ENCODE data around the gene FCHSD2.
"Not testable (repeated sequence)": the region's sequence is repeated elsewhere in the genome, so short reads cannot be mapped to it uniquely, and the experiment has no call there.

Gene FCHSD2

GRCh38 chr11:72813740-72814285 lies 328.3 kb downstream of the FCHSD2 start:
- peaks cover 16% of the 10 kb centered on the region for H3K27me3 Mint-ChIP-seq (ENCODE audit: low read depth, poor library complexity)
- H3K27ac Mint-ChIP-seq, result peak overlapping the region; percentile 58
- no peaks in the 10 kb centered on the region for H3K9me3 Mint-ChIP-seq
- peak overlapping the region; percentile 84 for H3K4me3 Mint-ChIP-seq
- TF ChIP-seq, protein P1, sequence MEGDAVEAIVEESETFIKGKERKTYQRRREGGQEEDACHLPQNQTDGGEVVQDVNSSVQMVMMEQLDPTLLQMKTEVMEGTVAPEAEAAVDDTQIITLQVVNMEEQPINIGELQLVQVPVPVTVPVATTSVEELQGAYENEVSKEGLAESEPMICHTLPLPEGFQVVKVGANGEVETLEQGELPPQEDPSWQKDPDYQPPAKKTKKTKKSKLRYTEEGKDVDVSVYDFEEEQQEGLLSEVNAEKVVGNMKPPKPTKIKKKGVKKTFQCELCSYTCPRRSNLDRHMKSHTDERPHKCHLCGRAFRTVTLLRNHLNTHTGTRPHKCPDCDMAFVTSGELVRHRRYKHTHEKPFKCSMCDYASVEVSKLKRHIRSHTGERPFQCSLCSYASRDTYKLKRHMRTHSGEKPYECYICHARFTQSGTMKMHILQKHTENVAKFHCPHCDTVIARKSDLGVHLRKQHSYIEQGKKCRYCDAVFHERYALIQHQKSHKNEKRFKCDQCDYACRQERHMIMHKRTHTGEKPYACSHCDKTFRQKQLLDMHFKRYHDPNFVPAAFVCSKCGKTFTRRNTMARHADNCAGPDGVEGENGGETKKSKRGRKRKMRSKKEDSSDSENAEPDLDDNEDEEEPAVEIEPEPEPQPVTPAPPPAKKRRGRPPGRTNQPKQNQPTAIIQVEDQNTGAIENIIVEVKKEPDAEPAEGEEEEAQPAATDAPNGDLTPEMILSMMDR (IDR thresholded peaks at IDR 0.05), result no peak
- H3K36me3 Mint-ChIP-seq (ENCODE audit: low read depth), result peaks cover 20% of the 10 kb centered on the region
- peaks cover 40% of the 10 kb centered on the region for H3K4me1 Mint-ChIP-seq
- DNase-seq, result no peak

- DNase-seq, result peak; percentile 51
- TF ChIP-seq, protein P1 (IDR thresholded peaks at IDR 0.05), result peak; percentile 48
- Mint-ChIP-seq H3K27me3 (ENCODE audit: low read depth, poor library complexity) (peaks cover 16% of the 10 kb centered on the region), H3K27ac (peak overlapping the region; percentile 58), H3K4me1 (peaks cover 40% of the 10 kb centered on the region), H3K4me3 (peak overlapping the region; percentile 84), H3K9me3 (no peaks in the 10 kb centered on the region), H3K36me3 (ENCODE audit: low read depth) (peaks cover 22% of the 10 kb centered on the region)
Measured at GRCh38 chr11:72812967-72813739, 329.0 kb downstream of the FCHSD2 start.

DNA sequence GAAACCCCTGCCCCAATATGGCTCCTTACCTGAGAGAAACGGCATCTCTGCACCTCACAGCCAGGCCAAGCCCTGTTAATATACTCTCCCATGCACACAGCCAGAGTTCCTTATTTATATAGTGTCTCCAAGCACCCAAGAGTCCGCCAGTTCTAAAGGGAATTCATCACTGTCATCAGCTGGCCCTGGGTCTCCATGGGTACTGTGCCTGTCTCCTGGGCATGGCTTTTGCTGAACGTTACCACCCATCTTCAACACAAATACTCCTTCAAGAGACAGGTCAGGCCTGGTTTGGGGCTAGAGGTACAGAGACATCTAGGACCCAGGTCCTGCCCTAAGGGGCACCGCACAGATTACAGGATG lies 329.5 kb downstream of the FCHSD2 start:
- Mint-ChIP-seq H3K27ac (no peak overlapping the region), H3K36me3 (ENCODE audit: low read depth) (peaks cover 20% of the 10 kb centered on the region), H3K27me3 (ENCODE audit: low read depth, poor library complexity) (peaks cover 11% of the 10 kb centered on the region), H3K4me1 (peaks cover 40% of the 10 kb centered on the region), H3K4me3 (peak overlapping the region; percentile 84), H3K9me3 (no peaks in the 10 kb centered on the region)
- no peak for DNase-seq
- TF ChIP-seq, protein P1 (IDR thresholded peaks at IDR 0.05), result no peak

DNA sequence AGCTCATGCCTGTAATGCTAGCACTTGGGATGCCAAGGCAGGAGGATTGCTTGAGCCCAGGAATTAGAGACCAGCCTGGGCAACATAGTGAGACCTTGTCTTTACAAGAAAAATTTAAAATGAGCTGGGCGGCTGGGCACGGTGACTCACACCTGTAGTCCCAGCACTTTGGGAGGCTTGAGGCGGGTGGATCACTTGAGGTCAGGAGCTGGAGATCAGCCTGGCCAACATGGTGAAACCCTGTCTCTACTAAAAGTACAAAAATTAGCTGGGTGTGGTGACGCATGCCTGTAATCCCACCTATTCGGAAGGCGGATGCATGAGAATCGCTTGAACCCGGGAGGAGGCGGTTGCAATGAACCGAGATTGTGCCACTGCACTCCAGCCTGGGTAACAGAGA lies 330.4 kb downstream of the FCHSD2 start:
- not testable (repeated sequence) for H3K27me3 Mint-ChIP-seq (ENCODE audit: low read depth, poor library complexity); H3K4me3 Mint-ChIP-seq; DNase-seq; H3K27ac Mint-ChIP-seq; H3K9me3 Mint-ChIP-seq
- Mint-ChIP-seq H3K4me1 (peaks cover 44% of the 10 kb centered on the region), H3K36me3 (ENCODE audit: low read depth) (peaks cover 17% of the 10 kb centered on the region)

- Mint-ChIP-seq H3K9me3 (no peaks in the 10 kb centered on the region), H3K4me3 (no peak overlapping the region), H3K4me1 (peaks cover 31% of the 10 kb centered on the region), H3K27ac (no peak overlapping the region), H3K27me3 (ENCODE audit: low read depth, poor library complexity) (peaks cover 3% of the 10 kb centered on the region), H3K36me3 (ENCODE audit: low read depth) (peaks cover 17% of the 10 kb centered on the region)
- DNase-seq, result no peak
- TF ChIP-seq, protein P1 (IDR thresholded peaks at IDR 0.05), result no peak
Measured at GRCh38 chr11:72808331-72808798, 333.8 kb downstream of the FCHSD2 start.

- peak overlapping the region; percentile 42 for H3K27ac Mint-ChIP-seq
- TF ChIP-seq, protein P1 (IDR thresholded peaks at IDR 0.05), result no peak
- peaks cover 17% of the 10 kb centered on the region for H3K36me3 Mint-ChIP-seq (ENCODE audit: low read depth)
- peaks cover 25% of the 10 kb centered on the region for H3K4me1 Mint-ChIP-seq
- no peaks in the 10 kb centered on the region for H3K9me3 Mint-ChIP-seq
- no peak overlapping the region for H3K4me3 Mint-ChIP-seq
- peaks cover 3% of the 10 kb centered on the region for H3K27me3 Mint-ChIP-seq (ENCODE audit: low read depth, poor library complexity)
- no peak for DNase-seq
Measured at GRCh38 chr11:72807792-72808191, 334.3 kb downstream of the FCHSD2 start.

Data from nephron progenitor cell (in vitro differentiated cells).